AG04450 (cell line): Measurements from ENCODE around the gene MRPL40. TPM values are rescaled to one million over a fixed set of nuclear protein-coding genes. Genes with fewer than 3 reads are reported as not detected.
"Not testable (repeated sequence)": the region's sequence is repeated elsewhere in the genome, so short reads cannot be mapped to it uniquely, and the experiment has no call there.

Source experiments
- CTCF ChIA-PET: fragments of 300-600, 350-600 bp; formaldehyde crosslinking; extraction: SDS; loops from one replicate; lab custom pipeline; 2022; ENCODE audit warnings: antibody characterized with exemption, inconsistent platforms; lab: Charles Lee
- POLR2A ChIA-PET: fragments of 350-600 bp; formaldehyde crosslinking; extraction: SDS; loops from one replicate; lab custom pipeline; 2021; ENCODE audit warnings: antibody characterized with exemption, inconsistent platforms; lab: Yijun Ruan, JAX
- DNase-seq: peaks from one replicate; pipeline ENCODE4 v3.0.0-alpha.2; 2011; ENCODE audit warnings: low read depth, low spot score
- H3K27ac ChIP-seq: one replicate; pipeline ENCODE4 v1.5.1; 2012; ENCODE audit warnings: low read depth, low read length, control low read depth
- H3K27me3 ChIP-seq: one replicate; pipeline ENCODE4 v1.6.0; 2012; ENCODE audit warnings: low read length; ENCODE audit not compliant: control insufficient read depth, insufficient read depth
- H3K4me3 ChIP-seq: 2 replicates; pipeline ENCODE4 v1.5.1; 2011; ENCODE audit warnings: mild to moderate bottlenecking, low read depth, low read length, control low read depth
- H3K9me3 ChIP-seq: 2 replicates; pipeline ENCODE4 v1.5.1; 2012; ENCODE audit warnings: low read length; ENCODE audit not compliant: control insufficient read depth, insufficient read depth
- CTCF ChIP-seq: IDR thresholded peaks from 2 replicates; pipeline ENCODE4 v1.5.1; 2011; ENCODE audit warnings: low read depth, low read length, control low read depth, inconsistent platforms
- polyA plus RNA-seq: library from polyadenylated mRNA; depleted of rRNA; stranded (reverse); fragments of >200 nt; gene quantifications from 2 replicates; pipeline ENCODE4 v1.2.3, GENCODE V29; 2011

The MRPL40 gene
- polyA plus RNA-seq, 1 experiment: 49.5 TPM

- ChIA-PET CTCF (no interaction called here), POLR2A (interaction anchor here (1.2 to 1.6 kb wide), 6 partner anchors 9 to 98 kb away, joined by 3 to 13 read pairs (median 5); partner anchors contain the start of genes CDC45 and UFD1)
- peak within 1 kb of the TSS; percentile 87 for H3K27ac ChIP-seq
- no peak for TF ChIP-seq CTCF
- no peak for DNase-seq
- no peaks in the 10 kb centered on the region for H3K9me3 ChIP-seq
- peak within 1 kb of the TSS; percentile 87 for H3K4me3 ChIP-seq
- H3K27me3 ChIP-seq: no peaks in the 10 kb centered on the region
Observed at GRCh38 chr22:19431649-19432132, 654 bp upstream of the MRPL40 start, which contains the start of gene HIRA. Gene HIRA (minus strand): TSS chr22:19431733. CDS start chr22:19431476, 257 bp downstream.

GRCh38 chr22:19434401-19434800 lies 2.1 kb downstream of the MRPL40 start:
- Histone ChIP-seq H3K4me3 (no peak overlapping the region), H3K27ac (no peak overlapping the region), H3K9me3 (no peaks in the 10 kb centered on the region), H3K27me3 (no peaks in the 10 kb centered on the region)
- no peak for TF ChIP-seq CTCF
- no peak for DNase-seq
- POLR2A ChIA-PET: no interaction called here
- CTCF ChIA-PET: no interaction called here

GRCh38 chr22:19434829-19435580 lies 2.7 kb downstream of the MRPL40 start:
- CTCF ChIA-PET: no interaction called here

GRCh38 chr22:19436444-19437161 lies 4.3 kb downstream of the MRPL40 start:
- H3K27ac ChIP-seq, H3K4me3 ChIP-seq, H3K27me3 ChIP-seq, DNase-seq, H3K9me3 ChIP-seq, CTCF ChIA-PET, POLR2A ChIA-PET: not testable (repeated sequence)

More at GRCh38 chr22:19434829-19435580, 2.7 kb downstream of the MRPL40 start:
- H3K27me3 ChIP-seq: no peaks in the 10 kb centered on the region
- no peak for TF ChIP-seq CTCF
- H3K27ac ChIP-seq: no peak overlapping the region
- H3K9me3 ChIP-seq: no peaks in the 10 kb centered on the region
- H3K4me3 ChIP-seq: no peak overlapping the region
- POLR2A ChIA-PET: no interaction called here
- DNase-seq: no peak

- no peak overlapping the region for H3K4me3 ChIP-seq
- CTCF ChIA-PET: no interaction called here
- POLR2A ChIA-PET: no interaction called here
- no peak for TF ChIP-seq CTCF
- H3K27ac ChIP-seq: no peak overlapping the region
- no peak for DNase-seq
- H3K27me3 ChIP-seq: no peaks in the 10 kb centered on the region
- no peaks in the 10 kb centered on the region for H3K9me3 ChIP-seq
Observed at GRCh38 chr22:19438298-19438697, 6.0 kb downstream of the MRPL40 start.
